ENCODE results near the gene LRRC75B. TPM values are rescaled to one million over a fixed set of nuclear protein-coding genes. Genes with fewer than 3 reads are reported as not detected.

LRRC75B gene
- total RNA-seq, 2 donors from 2014 or later: 20.8 to 33.9 TPM

DNA sequence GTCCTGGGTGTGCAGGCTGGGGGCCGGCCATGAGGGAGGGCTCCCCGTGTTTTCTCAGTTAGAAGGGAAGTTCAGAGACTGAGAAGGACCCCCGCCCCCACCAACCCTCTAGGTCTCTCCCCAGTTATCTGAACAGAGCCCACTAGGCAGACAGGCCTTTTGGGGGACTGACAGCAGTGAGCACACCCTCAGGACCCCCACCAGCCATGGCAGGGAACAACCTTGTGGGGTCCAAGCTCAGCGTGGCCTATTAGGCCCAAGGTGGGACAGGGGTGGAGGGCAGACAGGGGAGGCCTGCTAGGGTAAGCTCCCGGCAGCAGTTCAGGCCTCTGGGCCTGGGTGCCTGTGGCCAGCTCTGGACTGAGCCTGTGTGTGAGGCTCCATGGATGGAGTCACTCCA, 5.6 kb downstream of the LRRC75B start:
- H3K9me3 ChIP-seq: no peaks in the 10 kb centered on the region
- H3K27me3 ChIP-seq: no peaks in the 10 kb centered on the region
- H3K4me1 ChIP-seq: peaks cover 60% of the 10 kb centered on the region
- ATAC-seq: no peak
- TF ChIP-seq POLR2A (IDR thresholded peaks at IDR 0.05): no peak
- TF ChIP-seq, protein P1, sequence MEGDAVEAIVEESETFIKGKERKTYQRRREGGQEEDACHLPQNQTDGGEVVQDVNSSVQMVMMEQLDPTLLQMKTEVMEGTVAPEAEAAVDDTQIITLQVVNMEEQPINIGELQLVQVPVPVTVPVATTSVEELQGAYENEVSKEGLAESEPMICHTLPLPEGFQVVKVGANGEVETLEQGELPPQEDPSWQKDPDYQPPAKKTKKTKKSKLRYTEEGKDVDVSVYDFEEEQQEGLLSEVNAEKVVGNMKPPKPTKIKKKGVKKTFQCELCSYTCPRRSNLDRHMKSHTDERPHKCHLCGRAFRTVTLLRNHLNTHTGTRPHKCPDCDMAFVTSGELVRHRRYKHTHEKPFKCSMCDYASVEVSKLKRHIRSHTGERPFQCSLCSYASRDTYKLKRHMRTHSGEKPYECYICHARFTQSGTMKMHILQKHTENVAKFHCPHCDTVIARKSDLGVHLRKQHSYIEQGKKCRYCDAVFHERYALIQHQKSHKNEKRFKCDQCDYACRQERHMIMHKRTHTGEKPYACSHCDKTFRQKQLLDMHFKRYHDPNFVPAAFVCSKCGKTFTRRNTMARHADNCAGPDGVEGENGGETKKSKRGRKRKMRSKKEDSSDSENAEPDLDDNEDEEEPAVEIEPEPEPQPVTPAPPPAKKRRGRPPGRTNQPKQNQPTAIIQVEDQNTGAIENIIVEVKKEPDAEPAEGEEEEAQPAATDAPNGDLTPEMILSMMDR (IDR thresholded peaks at IDR 0.05): no peak
- no peak for DNase-seq
- H3K4me3 ChIP-seq: no peak overlapping the region
- H3K36me3 ChIP-seq (replicated peaks in 1 of 2; ENCODE audit: insufficient read depth in 1 of 2, low read depth in 2 of 2): no peaks in the 10 kb centered on the region
- intact Hi-C loops (cut with DNase I): no loop called here
- peak overlapping the region in 3 of 4 donors; percentile 59 to 76 (median 73) for H3K27ac ChIP-seq
- 72 to 81% methylated on average over 3 to 5 of the region's 5 CpGs for WGBS, 2 donors

DNA sequence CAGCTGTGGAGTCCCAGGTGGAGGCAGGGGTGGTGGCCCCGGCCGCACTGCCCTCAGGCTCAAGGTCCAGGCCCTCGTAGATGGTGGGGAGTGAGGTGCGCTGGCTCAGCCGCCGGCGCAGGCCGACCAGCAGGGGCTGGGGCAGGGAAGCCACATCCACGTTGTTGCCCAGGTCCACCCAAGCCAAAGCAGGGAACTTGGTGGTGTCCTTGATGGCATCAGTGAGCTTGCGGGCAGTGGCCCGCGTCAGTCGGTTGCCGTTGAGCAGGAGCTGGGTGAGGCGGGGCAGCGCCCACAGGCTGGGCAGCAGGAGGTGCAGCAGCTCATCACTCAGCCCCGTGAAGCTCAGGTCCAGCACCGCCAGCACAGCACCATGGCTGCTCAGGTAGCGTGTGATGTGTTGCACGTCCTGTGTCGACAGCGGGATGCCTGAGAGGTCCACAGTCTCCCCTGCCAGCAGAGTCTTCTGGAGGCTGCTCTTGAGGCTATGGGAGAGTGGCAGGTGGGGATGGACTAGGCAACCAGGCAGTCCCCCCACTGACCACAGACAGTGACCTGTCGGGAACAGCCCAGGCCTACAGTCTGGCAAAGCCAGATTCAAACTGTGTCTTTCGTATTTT, 6.8 kb downstream of the LRRC75B start:
- no peak overlapping the region for H3K27ac ChIP-seq
- peaks cover 55% of the 10 kb centered on the region for H3K4me1 ChIP-seq
- no peak for ATAC-seq
- H3K36me3 ChIP-seq (replicated peaks in 1 of 2; ENCODE audit: insufficient read depth in 1 of 2, low read depth in 2 of 2): no peaks in the 10 kb centered on the region
- no peak for TF ChIP-seq POLR2A (IDR thresholded peaks at IDR 0.05)
- no peak for DNase-seq
- H3K27me3 ChIP-seq: no peaks in the 10 kb centered on the region
- no peak overlapping the region for H3K4me3 ChIP-seq
- no peaks in the 10 kb centered on the region for H3K9me3 ChIP-seq
- intact Hi-C loops (cut with DNase I): no loop called here
- WGBS, 2 donors: 93 to 100% methylated on average over 2 to 24 of the region's 24 CpGs

- peak overlapping the region in 3 of 4 donors; percentile 65 to 78 (median 76) for H3K27ac ChIP-seq
Observed at GRCh38 chr22:24585461-24585860, 7.4 kb downstream of the LRRC75B start.

DNA sequence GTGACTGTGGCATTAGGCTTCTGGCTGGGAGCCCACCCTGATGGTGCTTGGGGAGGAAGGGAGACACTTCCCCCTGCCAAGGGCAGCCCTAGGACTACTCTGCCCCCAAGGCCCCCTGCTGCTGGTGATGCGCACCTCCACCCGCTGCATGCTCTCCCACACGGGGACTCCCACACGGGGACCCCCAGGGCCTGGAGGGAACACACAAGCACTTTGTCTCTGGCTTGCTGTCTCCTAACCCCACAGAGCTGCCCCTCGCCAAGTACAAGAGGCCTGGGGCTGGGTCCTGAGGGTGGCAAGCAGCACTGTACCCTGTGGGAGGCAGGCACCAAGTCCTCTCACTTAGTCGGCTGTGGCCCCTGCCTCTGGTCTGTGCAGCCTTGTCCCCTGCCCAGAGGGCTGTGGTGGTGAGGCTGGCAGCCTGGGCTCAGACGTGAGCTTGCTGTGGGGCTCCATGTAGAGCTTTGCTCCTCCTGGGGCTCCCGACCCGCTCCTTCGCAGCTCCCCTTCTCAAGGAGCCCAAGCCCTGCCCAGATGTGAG, 7.9 kb downstream of the LRRC75B start:
- no peak overlapping the region for H3K4me3 ChIP-seq
- H3K27me3 ChIP-seq: no peaks in the 10 kb centered on the region
- peak overlapping the region in 3 of 4 donors; percentile 65 to 78 (median 76) for H3K27ac ChIP-seq
- no peaks in the 10 kb centered on the region for H3K9me3 ChIP-seq
- 66 to 81% methylated on average over 7 to 10 of the region's 10 CpGs for WGBS, 2 donors
- no peaks in the 10 kb centered on the region for H3K36me3 ChIP-seq (replicated peaks in 1 of 2; ENCODE audit: insufficient read depth in 1 of 2, low read depth in 2 of 2)
- H3K4me1 ChIP-seq: peaks cover 55% of the 10 kb centered on the region
- intact Hi-C loops (cut with DNase I): no loop called here
- no peak for ATAC-seq
- DNase-seq: no peak
- TF ChIP-seq POLR2A (IDR thresholded peaks at IDR 0.05): no peak
- TF ChIP-seq, protein P1 (IDR thresholded peaks at IDR 0.05): no peak

More at GRCh38 chr22:24585461-24585860, 7.4 kb downstream of the LRRC75B start:
- Histone ChIP-seq H3K36me3 (replicated peaks in 1 of 2; ENCODE audit: insufficient read depth in 1 of 2, low read depth in 2 of 2) (no peaks in the 10 kb centered on the region), H3K9me3 (no peaks in the 10 kb centered on the region), H3K4me3 (no peak overlapping the region), H3K4me1 (peaks cover 55% of the 10 kb centered on the region), H3K27me3 (no peaks in the 10 kb centered on the region)
- ATAC-seq: no peak
- 94% methylated on average over 2 to 3 of the region's 3 CpGs for WGBS, 2 donors
- no peak for TF ChIP-seq POLR2A (IDR thresholded peaks at IDR 0.05)
- TF ChIP-seq, protein P1 (IDR thresholded peaks at IDR 0.05): no peak
- intact Hi-C loops (cut with DNase I): no loop called here
- DNase-seq: no peak

DNA sequence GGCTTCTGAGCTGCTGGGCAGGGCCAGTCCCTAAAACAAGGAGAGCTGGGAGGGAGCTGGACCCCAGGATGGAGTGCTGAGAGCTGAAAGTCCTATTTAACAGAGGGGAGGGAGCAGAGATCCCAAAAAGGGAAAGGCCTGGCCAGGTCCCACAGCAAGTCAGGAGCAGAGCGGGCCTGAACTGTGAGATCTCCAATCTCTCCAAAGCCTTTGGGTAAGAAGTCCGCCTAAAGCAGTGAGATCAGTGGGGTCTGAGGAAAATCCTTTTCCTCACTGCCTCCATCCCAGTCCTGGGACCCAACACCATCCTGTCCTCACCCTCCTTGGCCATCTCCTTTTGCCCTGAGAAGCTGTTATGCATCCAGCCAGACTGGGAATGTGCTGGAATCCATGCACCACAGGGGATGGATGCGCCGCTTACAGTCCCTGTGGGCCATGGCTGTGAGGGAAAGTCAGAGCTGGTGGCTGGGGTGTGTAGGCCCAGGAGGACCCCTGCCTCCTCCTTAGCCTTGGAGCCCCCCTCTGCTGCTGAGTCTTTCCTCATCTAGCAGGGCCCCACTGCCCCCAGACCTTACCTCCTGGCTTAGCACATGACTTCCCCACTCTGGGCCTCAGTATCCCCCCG, 8.6 kb downstream of the LRRC75B start:
- Histone ChIP-seq H3K4me1 (peaks cover 50% of the 10 kb centered on the region), H3K36me3 (replicated peaks in 1 of 2; ENCODE audit: insufficient read depth in 1 of 2, low read depth in 2 of 2) (no peaks in the 10 kb centered on the region), H3K4me3 (no peak overlapping the region), H3K27ac (peak overlapping the region; percentile 26 to 78 (median 70)), H3K27me3 (no peaks in the 10 kb centered on the region), H3K9me3 (no peaks in the 10 kb centered on the region)
- 86 to 89% methylated on average over 3 to 5 of the region's 5 CpGs for WGBS, 2 donors
- intact Hi-C loops (cut with DNase I): no loop called here
- ATAC-seq (no peak), DNase-seq (no peak)
- TF ChIP-seq, protein P1 (IDR thresholded peaks at IDR 0.05): no peak
- TF ChIP-seq POLR2A (IDR thresholded peaks at IDR 0.05): no peak
